Measurements from ENCODE around the gene CEP41. TPM values are rescaled to one million over a fixed set of nuclear protein-coding genes. Genes with fewer than 3 reads are reported as not detected.

CEP41 gene, protein sequence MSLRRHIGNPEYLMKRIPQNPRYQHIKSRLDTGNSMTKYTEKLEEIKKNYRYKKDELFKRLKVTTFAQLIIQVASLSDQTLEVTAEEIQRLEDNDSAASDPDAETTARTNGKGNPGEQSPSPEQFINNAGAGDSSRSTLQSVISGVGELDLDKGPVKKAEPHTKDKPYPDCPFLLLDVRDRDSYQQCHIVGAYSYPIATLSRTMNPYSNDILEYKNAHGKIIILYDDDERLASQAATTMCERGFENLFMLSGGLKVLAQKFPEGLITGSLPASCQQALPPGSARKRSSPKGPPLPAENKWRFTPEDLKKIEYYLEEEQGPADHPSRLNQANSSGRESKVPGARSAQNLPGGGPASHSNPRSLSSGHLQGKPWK
- 6.9 and 9.4 TPM in 2 replicates for total RNA-seq

DNA sequence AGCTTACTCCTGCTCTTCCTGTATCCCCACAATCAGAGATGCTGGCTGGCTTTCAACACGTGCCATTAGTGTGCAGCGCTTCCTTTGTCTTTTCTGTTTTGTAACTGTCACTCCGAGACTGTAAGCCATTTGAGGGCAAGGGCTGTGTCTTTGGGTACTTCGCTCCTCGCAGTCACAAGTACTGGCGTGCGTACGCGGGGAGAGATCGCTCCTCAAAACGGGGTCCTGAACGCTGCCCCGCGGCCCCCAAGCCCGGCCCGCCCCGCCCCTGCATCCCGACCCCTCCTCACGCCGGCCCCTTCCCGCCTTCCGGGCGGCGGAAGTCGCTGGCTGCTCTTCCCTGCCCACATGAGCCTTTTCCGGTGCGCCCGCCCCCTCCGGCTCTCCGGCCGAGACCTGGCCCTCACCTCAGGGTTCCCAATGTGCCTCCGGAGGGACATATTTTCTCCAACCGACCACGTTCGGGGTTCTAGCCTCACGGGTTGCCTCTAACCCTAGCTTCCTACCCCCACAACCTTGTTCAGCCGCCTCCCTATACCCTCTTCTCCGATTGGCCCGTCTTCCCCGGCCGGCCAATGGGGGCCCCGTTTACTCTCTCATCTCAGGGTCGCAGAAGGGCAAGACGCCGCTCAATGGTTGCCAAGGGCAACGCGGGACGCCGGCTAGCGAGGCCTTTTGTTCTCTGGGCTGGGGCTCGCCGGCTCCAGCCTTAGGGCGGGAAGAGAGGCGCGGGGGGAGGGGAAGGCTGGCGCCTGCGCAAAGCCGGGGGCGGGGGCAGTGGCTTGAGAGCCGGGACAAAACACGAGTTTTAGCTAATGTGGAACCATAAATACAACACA is at the start of gene CEP41:
Gene CEP41 (minus strand): TSS at position 490 of the 839 bp plus-strand sequence. CDS start 50 bp downstream, at position 440.

DNA sequence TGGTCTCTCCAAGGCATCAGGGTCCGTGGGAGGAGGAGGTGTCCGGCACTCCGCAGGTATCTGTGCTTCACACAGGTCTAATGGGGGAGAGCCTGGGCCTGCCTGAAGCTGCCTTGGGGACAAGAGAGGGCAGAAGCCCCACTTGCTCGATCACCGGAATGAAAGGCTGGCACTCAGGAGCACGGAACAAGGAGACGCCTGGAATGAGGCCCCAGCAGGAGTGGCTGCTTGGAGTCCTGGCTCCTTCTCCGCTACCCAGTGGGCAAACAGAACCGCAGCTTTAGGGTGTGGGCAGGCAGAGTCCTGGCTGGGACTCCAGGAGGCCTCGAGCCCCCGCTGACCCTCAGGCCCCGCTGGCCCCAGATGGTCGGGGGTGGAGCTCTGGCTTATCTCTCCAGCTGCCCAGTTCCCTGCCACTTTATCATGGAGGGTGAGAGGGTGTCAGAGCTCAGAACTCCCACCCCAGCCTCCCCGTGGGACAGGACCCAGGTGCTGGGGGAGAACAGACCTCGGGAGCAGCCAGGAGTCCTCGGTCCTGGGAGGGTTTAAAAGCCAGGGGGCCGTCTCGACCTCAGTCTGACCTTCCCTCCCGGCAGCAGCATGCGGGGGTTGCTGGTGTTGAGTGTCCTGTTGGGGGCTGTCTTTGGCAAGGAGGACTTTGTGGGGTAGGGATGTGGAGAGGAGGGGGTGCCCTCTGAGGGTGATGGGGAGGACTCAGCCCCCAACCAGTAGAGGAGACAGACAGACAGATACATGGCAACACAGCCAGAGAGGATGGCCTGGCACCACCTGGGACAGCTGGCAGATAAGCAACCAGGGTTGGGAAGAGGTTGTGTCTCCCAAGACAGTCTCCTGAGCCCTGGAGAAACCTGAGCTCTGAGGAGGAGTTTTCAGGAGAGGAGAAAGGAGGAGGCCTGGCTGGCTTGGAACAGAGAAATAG is 60.6 kb downstream of the CEP41 start, which contains the start of gene CPA1:
Gene CPA1 (plus strand): TSS at position 574 of the 940 bp plus-strand sequence. CDS start 27 bp downstream, at position 601.

DNA sequence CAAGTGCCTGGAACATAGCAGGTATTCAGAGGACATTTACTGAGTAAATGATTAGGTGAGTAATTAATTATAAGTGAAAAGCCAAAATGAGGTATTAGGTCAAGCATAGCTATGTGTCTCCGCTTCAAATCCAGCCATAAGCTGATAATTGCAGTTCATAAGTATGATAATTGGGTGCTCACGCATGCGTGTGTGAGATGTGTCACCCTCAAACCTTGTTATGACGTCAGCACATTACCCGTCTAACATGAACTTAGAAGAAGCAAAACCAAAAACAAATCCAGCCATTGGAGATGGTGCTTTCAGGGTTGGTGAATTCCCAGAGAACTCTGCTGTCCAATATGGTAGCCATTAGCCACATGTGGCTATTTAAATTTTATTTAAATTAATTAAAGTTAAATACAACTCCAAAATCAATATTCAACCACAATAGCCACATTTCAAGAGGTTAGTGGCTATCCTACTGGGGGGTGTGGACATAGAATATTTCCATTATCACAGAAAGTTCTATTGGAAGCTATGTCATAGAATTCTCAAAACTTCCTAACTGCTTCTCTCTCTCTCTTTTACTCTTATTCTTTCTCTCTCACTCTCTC is 96.4 kb downstream of the CEP41 start, which contains the start of gene CPA5:
Gene CPA5 (plus strand): TSS at position 546 of the 596 bp plus-strand sequence. CDS start 1,670 bp downstream, outside the sequence.

Other genes with a start within 250 kb of the CEP41 start
- 7.6 and 8.5 TPM in 2 replicates for gene TMEM209, start 235.6 kb downstream of the CEP41 start, total RNA-seq
- gene SSMEM1, start 233.2 kb downstream of the CEP41 start, total RNA-seq: not detected in 2 replicates
- not detected in 2 replicates for gene CPA2, start 174.2 kb downstream of the CEP41 start, total RNA-seq
- gene CPA4, start 147.9 kb downstream of the CEP41 start, total RNA-seq: 56.7 and 90.1 TPM in 2 replicates
- gene CPA5, start 96.2 kb downstream of the CEP41 start, total RNA-seq: not detected in 2 replicates
- 0.54 TPM in 1 of 2 replicates, not detected in the other for gene CPA1, start 60.5 kb downstream of the CEP41 start, total RNA-seq
- gene MEST, start 51.1 kb upstream of the CEP41 start, total RNA-seq: 289 and 504 TPM in 2 replicates
- gene COPG2, start 227.7 kb upstream of the CEP41 start, total RNA-seq: 17.1 and 20.6 TPM in 2 replicates
- gene TSGA13, start 245.5 kb upstream of the CEP41 start, total RNA-seq: not detected in 2 replicates